PC-9 (cell line): ENCODE measurements around the gene DNAJC16. TPM values are rescaled to one million over a fixed set of nuclear protein-coding genes. Genes with fewer than 3 reads are reported as not detected.
"Not testable (repeated sequence)": the region's sequence is repeated elsewhere in the genome, so short reads cannot be mapped to it uniquely, and the experiment has no call there.

Source experiments
- BruUV-seq: library from RNA; stranded (reverse); fragments of 400-500 nt; replicated peaks from 2 replicates; lab custom pipeline; 2021; lab: Mats Ljungman, UMichigan
- CTCF ChIA-PET: fragments of 300-600 bp; sonication (Branson Sonifier 250); formaldehyde crosslinking; loops from one replicate; lab custom pipeline; 2022; ENCODE audit warnings: antibody characterized with exemption; lab: Charles Lee
- POLR2A ChIA-PET: fragments of 300-600 bp; sonication (Branson Sonifier 250); formaldehyde crosslinking; loops from one replicate; lab custom pipeline; 2022; ENCODE audit warnings: antibody characterized with exemption; ENCODE audit not compliant: unreplicated experiment; lab: Charles Lee
- DNase-seq, 2 experiments: peaks; one replicate each; pipeline versions ENCODE4 v3.0.0 to v3.0.0-alpha.2; 2015 to 2022; ENCODE audit warnings: mixed read lengths in 1 of 2
- H2AFZ ChIP-seq: fragments of 200-600 bp; sonication (generic); 2 replicates; pipeline ENCODE4 v1.8.1; 2017; ENCODE audit warnings: antibody characterized with exemption
- H3F3A ChIP-seq: fragments of 200-600 bp; sonication (generic); 2 replicates; pipeline ENCODE4 v1.8.1; 2017; ENCODE audit warnings: antibody characterized with exemption, mild to moderate bottlenecking, low read depth; ENCODE audit not compliant: insufficient read depth
- H3K27ac ChIP-seq: fragments of 200-600 bp; sonication (generic); 2 replicates; pipeline ENCODE4 v1.6.1; 2016; ENCODE audit warnings: mixed run types
- H3K27me3 ChIP-seq: fragments of 200-600 bp; sonication (generic); 2 replicates; pipeline ENCODE4 v1.6.1; 2016; ENCODE audit warnings: low read depth, mixed run types; ENCODE audit not compliant: insufficient read depth
- H3K36me3 ChIP-seq: fragments of 200-600 bp; sonication (generic); 2 replicates; pipeline ENCODE4 v1.6.1; 2016; ENCODE audit warnings: low read depth, mixed run types
- H3K4me1 ChIP-seq: fragments of 200-600 bp; sonication (generic); replicated peaks from 2 replicates; pipeline ENCODE4 v1.6.1; 2016; ENCODE audit warnings: mixed run types; ENCODE audit not compliant: insufficient read depth
- H3K4me2 ChIP-seq: fragments of 200-600 bp; sonication (generic); 2 replicates; pipeline ENCODE4 v1.6.1; 2017; ENCODE audit warnings: mixed run types
- H3K4me3 ChIP-seq: fragments of 200-600 bp; sonication (generic); 2 replicates; pipeline ENCODE4 v1.6.1; 2016; ENCODE audit warnings: mixed run types
- H3K79me2 ChIP-seq: fragments of 200-600 bp; sonication (generic); 2 replicates; pipeline ENCODE4 v1.6.1; 2017; ENCODE audit warnings: low read depth, mixed run types
- H3K9me2 ChIP-seq: fragments of 200-600 bp; sonication (generic); 2 replicates; pipeline ENCODE4 v1.8.1; 2017; ENCODE audit warnings: mild to moderate bottlenecking; ENCODE audit not compliant: insufficient read depth
- H3K9me3 ChIP-seq: fragments of 200-600 bp; sonication (generic); 2 replicates; pipeline ENCODE4 v1.8.1; 2016; ENCODE audit warnings: low read depth; ENCODE audit not compliant: insufficient read depth
- H4K20me1 ChIP-seq: fragments of 200-600 bp; sonication (generic); 2 replicates; pipeline ENCODE4 v1.8.1; 2017; ENCODE audit not compliant: insufficient read depth
- EZH2 ChIP-seq: fragments of 200-600 bp; sonication (generic); IDR thresholded peaks from 2 replicates; pipeline ENCODE4 v1.8.0; 2017; ENCODE audit warnings: antibody characterized with exemption, low read depth
- intact Hi-C: fragments of 100-400 bp; cut with micrococcal nuclease; formaldehyde crosslinking; loops from one replicate; pipeline ENCODE4 v1.10.0; 2022; ENCODE audit not compliant: unreplicated experiment
- total RNA-seq: library from RNA; stranded (reverse); gene quantifications from 2 replicates; pipeline ENCODE4 v1.2.3, GENCODE V29; 2021
- TF ChIP-seq, protein P1 (sequence below): fragments of 200-600 bp; sonication (generic); conservative IDR thresholded peaks from 2 replicates; pipeline ENCODE4 v1.6.1; 2017; ENCODE audit warnings: mixed run types, antibody characterized with exemption, mild to moderate bottlenecking, moderate library complexity

Gene DNAJC16
- total RNA-seq, 1 experiment from 2014 or later = 18.8 TPM

DNA sequence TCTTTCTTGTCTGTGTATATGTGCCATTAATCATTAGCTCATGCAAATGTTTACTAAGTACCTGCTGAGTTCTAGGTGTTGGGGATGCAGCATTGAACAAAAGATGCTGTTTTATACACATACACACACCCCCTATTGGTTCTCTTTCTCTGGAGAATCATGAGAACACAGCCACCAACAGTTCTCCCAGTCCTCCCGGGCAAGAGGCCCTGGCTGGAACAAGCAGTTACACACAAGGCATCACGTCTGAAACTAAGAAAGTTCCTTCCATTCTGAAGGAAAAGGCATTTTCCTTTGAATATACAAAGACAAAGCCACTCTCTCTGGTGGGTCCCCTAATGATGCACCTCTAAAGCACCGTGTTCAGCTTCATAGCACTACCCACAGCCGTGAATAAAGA lies 13.5 kb upstream of the DNAJC16 start:
- H3K4me3 ChIP-seq = no peak overlapping the region
- no peak for DNase-seq
- H3K79me2 ChIP-seq = no peaks in the 10 kb centered on the region
- BruUV-seq = no TSS peak
- H4K20me1 ChIP-seq = no peaks in the 10 kb centered on the region
- H3K36me3 ChIP-seq = no peaks in the 10 kb centered on the region
- no peak overlapping the region for H2AFZ ChIP-seq
- H3K27me3 ChIP-seq = no peaks in the 10 kb centered on the region
- H3K4me1 ChIP-seq = no peaks in the 10 kb centered on the region
- no peaks in the 10 kb centered on the region for H3K9me3 ChIP-seq
- TF ChIP-seq, protein P1, sequence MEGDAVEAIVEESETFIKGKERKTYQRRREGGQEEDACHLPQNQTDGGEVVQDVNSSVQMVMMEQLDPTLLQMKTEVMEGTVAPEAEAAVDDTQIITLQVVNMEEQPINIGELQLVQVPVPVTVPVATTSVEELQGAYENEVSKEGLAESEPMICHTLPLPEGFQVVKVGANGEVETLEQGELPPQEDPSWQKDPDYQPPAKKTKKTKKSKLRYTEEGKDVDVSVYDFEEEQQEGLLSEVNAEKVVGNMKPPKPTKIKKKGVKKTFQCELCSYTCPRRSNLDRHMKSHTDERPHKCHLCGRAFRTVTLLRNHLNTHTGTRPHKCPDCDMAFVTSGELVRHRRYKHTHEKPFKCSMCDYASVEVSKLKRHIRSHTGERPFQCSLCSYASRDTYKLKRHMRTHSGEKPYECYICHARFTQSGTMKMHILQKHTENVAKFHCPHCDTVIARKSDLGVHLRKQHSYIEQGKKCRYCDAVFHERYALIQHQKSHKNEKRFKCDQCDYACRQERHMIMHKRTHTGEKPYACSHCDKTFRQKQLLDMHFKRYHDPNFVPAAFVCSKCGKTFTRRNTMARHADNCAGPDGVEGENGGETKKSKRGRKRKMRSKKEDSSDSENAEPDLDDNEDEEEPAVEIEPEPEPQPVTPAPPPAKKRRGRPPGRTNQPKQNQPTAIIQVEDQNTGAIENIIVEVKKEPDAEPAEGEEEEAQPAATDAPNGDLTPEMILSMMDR = no peak
- no peak for TF ChIP-seq EZH2
- H3K4me2 ChIP-seq = no peak overlapping the region
- ChIA-PET POLR2A (no interaction called here), CTCF (no interaction called here)
- H3K27ac ChIP-seq = no peak overlapping the region
- H3K9me2 ChIP-seq = no peaks in the 10 kb centered on the region
- no peaks in the 10 kb centered on the region for H3F3A ChIP-seq
- intact Hi-C loops = no loop called here

DNA sequence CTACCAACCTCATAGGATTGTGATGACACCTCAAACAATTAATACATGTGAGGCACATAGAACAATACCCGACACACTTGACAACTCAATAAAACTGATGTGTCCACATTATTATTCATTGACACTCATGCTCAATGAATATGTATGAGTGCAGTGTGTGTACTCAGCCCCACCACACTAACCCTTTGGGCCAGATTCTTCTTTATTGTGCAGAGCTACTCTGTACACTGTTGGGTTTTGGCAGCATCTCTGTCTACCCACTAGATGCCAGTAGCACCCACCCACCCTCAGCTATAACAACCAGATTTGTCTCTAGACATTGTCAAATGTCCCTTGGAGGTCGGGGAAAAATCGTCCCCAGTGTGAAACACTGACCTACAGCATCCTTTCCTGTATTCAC lies 12.7 kb upstream of the DNAJC16 start:
- intact Hi-C loops = no loop called here
- Histone ChIP-seq H3K4me2 (no peak overlapping the region), H3K27me3 (no peaks in the 10 kb centered on the region), H3K9me3 (no peaks in the 10 kb centered on the region), H3K27ac (no peak overlapping the region), H3K36me3 (no peaks in the 10 kb centered on the region), H3K4me3 (no peak overlapping the region), H3F3A (no peaks in the 10 kb centered on the region), H4K20me1 (no peaks in the 10 kb centered on the region), H3K4me1 (no peaks in the 10 kb centered on the region), H2AFZ (no peak overlapping the region), H3K9me2 (no peaks in the 10 kb centered on the region), H3K79me2 (no peaks in the 10 kb centered on the region)
- ChIA-PET POLR2A (interaction anchor here (0.6 kb wide), 1 partner anchor 105 kb away, joined by 13 read pairs; no protein-coding TSS in a partner anchor), CTCF (no interaction called here)
- BruUV-seq = no TSS peak
- no peak for DNase-seq
- no peak for TF ChIP-seq EZH2
- TF ChIP-seq, protein P1 = no peak

DNA sequence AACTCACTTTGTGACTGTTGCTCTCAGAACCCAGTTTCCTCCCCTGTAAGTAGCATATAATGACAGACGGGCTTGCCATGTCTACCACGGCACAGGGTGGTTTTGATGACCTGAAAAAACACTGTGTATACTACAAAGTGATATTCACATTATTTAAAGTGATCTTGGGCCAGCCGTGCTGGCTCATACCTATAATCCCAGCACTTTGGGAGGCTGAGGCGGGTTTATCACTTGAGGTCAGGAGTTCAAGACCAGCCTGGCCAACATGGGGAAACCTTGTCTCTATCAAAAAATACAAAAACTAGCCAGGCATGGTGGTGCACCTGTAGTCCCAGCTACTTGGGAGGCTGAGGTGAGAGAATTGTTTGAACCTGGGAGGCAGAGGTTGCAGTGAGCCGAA lies 12.1 kb upstream of the DNAJC16 start:
- BruUV-seq, intact Hi-C loops, H3K27ac ChIP-seq, CTCF ChIA-PET, H3K79me2 ChIP-seq, H3K4me1 ChIP-seq, H3K4me2 ChIP-seq, DNase-seq, H3K27me3 ChIP-seq, POLR2A ChIA-PET, H3K4me3 ChIP-seq, H3F3A ChIP-seq, H3K36me3 ChIP-seq, H4K20me1 ChIP-seq, H2AFZ ChIP-seq, H3K9me2 ChIP-seq, H3K9me3 ChIP-seq: not testable (repeated sequence)

DNA sequence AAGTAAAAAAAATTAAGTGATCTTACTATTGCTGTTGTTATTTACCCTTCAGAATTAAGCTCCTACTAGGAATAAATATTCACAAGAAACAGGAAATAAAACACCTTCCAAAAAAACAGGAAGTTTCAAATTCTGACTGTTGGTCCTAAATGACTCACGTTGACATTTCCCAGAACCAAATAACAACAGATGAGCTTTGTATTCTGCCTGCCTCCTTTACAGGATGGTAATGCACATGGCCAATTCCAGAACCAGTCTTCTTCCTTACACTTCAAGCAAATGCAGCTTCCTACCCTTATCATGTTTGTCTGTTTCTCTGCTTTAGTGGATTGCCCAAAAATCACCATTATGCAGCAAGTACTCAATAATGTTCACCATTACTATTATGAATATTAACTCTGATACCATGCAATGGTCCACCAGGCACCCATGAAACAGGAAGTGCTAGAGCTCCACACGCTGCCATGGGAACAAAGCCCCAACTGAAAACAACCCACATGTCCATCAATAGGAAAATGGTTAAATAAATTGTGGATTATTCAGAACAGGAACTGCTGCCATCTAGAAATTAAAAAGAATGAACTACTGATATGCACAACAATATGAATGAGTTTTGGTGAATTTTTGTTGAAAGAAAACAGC lies 11.5 kb upstream of the DNAJC16 start:
- ChIA-PET CTCF (no interaction called here), POLR2A (no interaction called here)
- no peaks in the 10 kb centered on the region for H3K4me1 ChIP-seq
- H3K4me3 ChIP-seq = no peak overlapping the region
- H3K9me2 ChIP-seq = no peaks in the 10 kb centered on the region
- intact Hi-C loops = no loop called here
- no peaks in the 10 kb centered on the region for H3F3A ChIP-seq
- H2AFZ ChIP-seq = no peak overlapping the region
- H3K36me3 ChIP-seq = no peaks in the 10 kb centered on the region
- H3K79me2 ChIP-seq = no peaks in the 10 kb centered on the region
- no peak overlapping the region for H3K27ac ChIP-seq
- no peak overlapping the region for H3K4me2 ChIP-seq
- no TSS peak for BruUV-seq
- no peaks in the 10 kb centered on the region for H3K27me3 ChIP-seq
- H3K9me3 ChIP-seq = no peaks in the 10 kb centered on the region
- no peaks in the 10 kb centered on the region for H4K20me1 ChIP-seq
- no peak for DNase-seq
- TF ChIP-seq, protein P1 = no peak
- no peak for TF ChIP-seq EZH2
